ENCODE results near the gene PDS5B. TPM values are rescaled to one million over a fixed set of nuclear protein-coding genes. Genes with fewer than 3 reads are reported as not detected.

Gene PDS5B
- total and polyA plus RNA-seq, 2 of the 8 experiments (the other 6 are each of a cell fraction or from before 2014, with no cell fraction given), result 5.5 to 54.6 TPM

DNA sequence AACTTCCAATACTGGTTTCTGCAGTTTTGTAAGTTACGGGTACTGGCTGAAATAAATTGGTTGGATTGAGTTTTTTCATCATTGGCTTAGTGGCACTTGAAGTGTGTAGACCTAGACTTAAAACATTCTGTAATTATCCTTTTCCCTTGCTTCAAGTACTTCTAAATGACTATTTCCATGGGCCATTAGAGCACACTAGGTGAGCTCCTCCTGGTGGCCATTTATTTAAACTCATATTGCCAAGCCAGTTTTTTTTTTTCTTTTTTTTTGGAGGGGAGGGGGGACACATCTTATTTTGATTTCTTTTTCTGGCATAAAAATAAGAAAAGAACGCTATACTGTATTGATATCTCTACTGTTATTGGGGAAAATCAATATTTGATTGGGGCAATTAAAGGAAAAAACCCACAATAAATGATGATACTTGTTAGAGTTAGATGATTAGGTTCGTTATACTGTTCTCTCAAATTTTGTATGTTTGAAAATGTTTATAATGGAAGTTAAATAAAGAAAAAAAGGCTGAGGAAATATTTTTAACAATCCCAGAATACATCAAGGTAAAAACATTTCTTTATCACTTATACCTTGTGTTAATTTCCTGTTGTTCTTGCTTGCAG is 82.9 kb downstream of the PDS5B start:
- H2BK120ac ChIP-seq (replicated peaks; ENCODE audit: low read depth, low read length), result no peak overlapping the region
- DNase-seq (ENCODE audit: low read depth in 1 of 2, low spot score in 2 of 2) (no peak), FAIRE-seq (no peak)
- no peaks in the 10 kb centered on the region for H3K4me1 ChIP-seq (replicated peaks in 1 of 4; ENCODE audit: control insufficient read depth in 3 of 4, insufficient read depth in 4 of 4, low read length in 3 of 4)
- H3K79me2 ChIP-seq (ENCODE audit: control insufficient read depth in 1 of 2, insufficient read depth in 2 of 2, low read length in 2 of 2), result no peaks in the 10 kb centered on the region
- peaks cover 0 to 2% (median 0%) of the 10 kb centered on the region in 4 experiments; a peak in 1 of 8 replicates for H3K36me3 ChIP-seq (ENCODE audit: control insufficient read depth in 2 of 4, insufficient read depth in 4 of 4, low read length in 3 of 4)
- no peak overlapping the region for H3K23ac ChIP-seq (ENCODE audit: insufficient read length)
- POLR2A ChIA-PET (ENCODE audit: partially characterized antibody), result interaction anchor here (0.6 to 1.8 kb wide), 4 partner anchors 77 to 130 kb away, joined by 3 to 6 read pairs (median 6); partner anchors contain the start of genes N4BP2L2 and PDS5B
- no peaks in the 10 kb centered on the region for H3K23me2 ChIP-seq (ENCODE audit: low read depth, low read length)
- no peaks in the 10 kb centered on the region for H3K27me3 ChIP-seq (replicated peaks in 1 of 4; ENCODE audit: control insufficient read depth in 3 of 4, extremely low read depth in 1 of 4, insufficient read depth in 3 of 4, low read length in 3 of 4)
- H3K4me3 ChIP-seq (ENCODE audit: extremely low read depth in 1 of 4, insufficient read depth in 2 of 4, low read depth in 3 of 4, low read length in 4 of 4), result no peak overlapping the region
- WGBS, 2 experiments (ENCODE audit: extremely low coverage in 1 of 2, insufficient coverage in 1 of 2, insufficient read length in 1 of 2, insufficient replicate concordance in 2 of 2, low coverage in 1 of 2, low lambda C conversion rate in 2 of 2, missing lambda C conversion rate in 1 of 2), result 62 to 100% methylated on average over 1 to 3 of the region's 3 CpGs
- H2AK5ac ChIP-seq (ENCODE audit: low read depth, low read length), result no peak overlapping the region
- H3K27ac ChIP-seq (ENCODE audit: low read depth, low read length), result no peak overlapping the region
- CTCF ChIA-PET (ENCODE audit: partially characterized antibody), result interaction anchor here (0.6 to 3.3 kb wide), 36 partner anchors 9 to 973 kb away, joined by 3 to 12 read pairs (median 4); no protein-coding TSS in a partner anchor
- H2AFZ ChIP-seq (ENCODE audit: low read length), result no peak overlapping the region
- H3K9me3 ChIP-seq (ENCODE audit: insufficient read depth in 2 of 2, low read depth in 1 of 2, low read length in 1 of 2), result no peaks in the 10 kb centered on the region
- no peak overlapping the region for H3K4ac ChIP-seq (replicated peaks; ENCODE audit: insufficient read length, low read depth, low read length)
- no peak overlapping the region for H4K8ac ChIP-seq (ENCODE audit: extremely low read depth, insufficient read depth, low read length)
- H4K5ac ChIP-seq (ENCODE audit: insufficient read length, low read depth, low read length), result no peak overlapping the region
- no peak overlapping the region for H2BK15ac ChIP-seq (ENCODE audit: low read length)
- no peak overlapping the region for H3K4me2 ChIP-seq (ENCODE audit: insufficient read depth in 1 of 2, low read depth in 2 of 2, low read length in 2 of 2)
- no peak overlapping the region for H3K18ac ChIP-seq (ENCODE audit: extremely low read depth, low read length)
- H4K20me1 ChIP-seq (replicated peaks in 1 of 2; ENCODE audit: control insufficient read depth in 1 of 2, insufficient read depth in 2 of 2, low read length in 2 of 2), result no peaks in the 10 kb centered on the region
- H3K79me1 ChIP-seq (ENCODE audit: low read depth, low read length), result no peaks in the 10 kb centered on the region
- no peak overlapping the region for H3K56ac ChIP-seq (replicated peaks; ENCODE audit: insufficient read length, low read depth, low read length)
- H3K14ac ChIP-seq (ENCODE audit: insufficient read length), result no peak overlapping the region
- H2BK5ac ChIP-seq (ENCODE audit: low read depth, low read length), result no peak overlapping the region
- H2BK20ac ChIP-seq (ENCODE audit: low read length), result no peak overlapping the region
- H4K91ac ChIP-seq (replicated peaks; ENCODE audit: insufficient read length, low read length), result no peak overlapping the region
- H3K9ac ChIP-seq (replicated peaks in 1 of 4; ENCODE audit: extremely low read depth in 1 of 4, low read depth in 3 of 4, low read length in 3 of 4), result no peak overlapping the region
- H2BK12ac ChIP-seq (ENCODE audit: low read depth, low read length), result no peak overlapping the region
- TF ChIP-seq, protein P1, sequence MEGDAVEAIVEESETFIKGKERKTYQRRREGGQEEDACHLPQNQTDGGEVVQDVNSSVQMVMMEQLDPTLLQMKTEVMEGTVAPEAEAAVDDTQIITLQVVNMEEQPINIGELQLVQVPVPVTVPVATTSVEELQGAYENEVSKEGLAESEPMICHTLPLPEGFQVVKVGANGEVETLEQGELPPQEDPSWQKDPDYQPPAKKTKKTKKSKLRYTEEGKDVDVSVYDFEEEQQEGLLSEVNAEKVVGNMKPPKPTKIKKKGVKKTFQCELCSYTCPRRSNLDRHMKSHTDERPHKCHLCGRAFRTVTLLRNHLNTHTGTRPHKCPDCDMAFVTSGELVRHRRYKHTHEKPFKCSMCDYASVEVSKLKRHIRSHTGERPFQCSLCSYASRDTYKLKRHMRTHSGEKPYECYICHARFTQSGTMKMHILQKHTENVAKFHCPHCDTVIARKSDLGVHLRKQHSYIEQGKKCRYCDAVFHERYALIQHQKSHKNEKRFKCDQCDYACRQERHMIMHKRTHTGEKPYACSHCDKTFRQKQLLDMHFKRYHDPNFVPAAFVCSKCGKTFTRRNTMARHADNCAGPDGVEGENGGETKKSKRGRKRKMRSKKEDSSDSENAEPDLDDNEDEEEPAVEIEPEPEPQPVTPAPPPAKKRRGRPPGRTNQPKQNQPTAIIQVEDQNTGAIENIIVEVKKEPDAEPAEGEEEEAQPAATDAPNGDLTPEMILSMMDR (IDR thresholded peaks at IDR 0.05; ENCODE audit: control extremely low read depth in 1 of 3, insufficient read depth in 1 of 3, low read depth in 1 of 3, low read length in 3 of 3), result peak in 2 of 3 experiments; percentile 45 to 59; a peak in 2 of 4 replicates
- TF ChIP-seq EP300 (IDR thresholded peaks at IDR 0.05; ENCODE audit: borderline replicate concordance in 1 of 2, low read depth in 2 of 2, low read length in 2 of 2) (no peak), SRF (IDR thresholded peaks at IDR 0.05; ENCODE audit: low read depth, low read length) (no peak), YY1 (IDR thresholded peaks at IDR 0.05; ENCODE audit: low read depth, low read length) (no peak), KDM5A (IDR thresholded peaks at IDR 0.05; ENCODE audit: low read length) (no peak), EZH2 (IDR thresholded peaks at IDR 0.05; ENCODE audit: low read depth, low read length, severe bottlenecking) (no peak), CHD1 (IDR thresholded peaks at IDR 0.05; ENCODE audit: low read depth, low read length) (no peak), BCL11A (IDR thresholded peaks at IDR 0.05; ENCODE audit: low read depth in 2 of 2, low read length in 2 of 2) (no peak), CBX8 (IDR thresholded peaks at IDR 0.05; ENCODE audit: borderline replicate concordance, low read depth, low read length) (no peak)

All from H1 (cell line).